ENCODE data around the gene USP49.
"Not testable (repeated sequence)": the region's sequence is repeated elsewhere in the genome, so short reads cannot be mapped to it uniquely, and the experiment has no call there.

Gene USP49

DNA sequence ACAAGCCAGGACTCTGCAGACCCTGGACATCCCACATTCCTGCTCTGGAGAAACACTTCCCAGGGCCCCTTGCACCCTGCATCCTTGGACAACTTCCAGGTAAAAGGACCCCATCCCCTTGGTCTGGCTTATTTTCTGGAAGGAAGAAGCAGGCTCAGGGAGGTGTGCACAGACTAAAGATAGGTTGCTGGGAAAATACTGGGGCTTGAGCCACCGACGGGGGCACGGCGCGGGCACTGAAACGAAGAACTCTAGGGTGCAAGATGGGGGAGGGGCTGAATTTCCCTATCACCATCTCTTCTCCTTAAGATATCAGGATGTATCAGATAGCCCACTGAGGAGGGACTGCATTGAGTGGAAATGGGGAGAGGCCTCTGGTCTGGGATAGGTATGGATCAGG is 116.3 kb downstream of the USP49 start:
- DNase-seq, result no peak

DNA sequence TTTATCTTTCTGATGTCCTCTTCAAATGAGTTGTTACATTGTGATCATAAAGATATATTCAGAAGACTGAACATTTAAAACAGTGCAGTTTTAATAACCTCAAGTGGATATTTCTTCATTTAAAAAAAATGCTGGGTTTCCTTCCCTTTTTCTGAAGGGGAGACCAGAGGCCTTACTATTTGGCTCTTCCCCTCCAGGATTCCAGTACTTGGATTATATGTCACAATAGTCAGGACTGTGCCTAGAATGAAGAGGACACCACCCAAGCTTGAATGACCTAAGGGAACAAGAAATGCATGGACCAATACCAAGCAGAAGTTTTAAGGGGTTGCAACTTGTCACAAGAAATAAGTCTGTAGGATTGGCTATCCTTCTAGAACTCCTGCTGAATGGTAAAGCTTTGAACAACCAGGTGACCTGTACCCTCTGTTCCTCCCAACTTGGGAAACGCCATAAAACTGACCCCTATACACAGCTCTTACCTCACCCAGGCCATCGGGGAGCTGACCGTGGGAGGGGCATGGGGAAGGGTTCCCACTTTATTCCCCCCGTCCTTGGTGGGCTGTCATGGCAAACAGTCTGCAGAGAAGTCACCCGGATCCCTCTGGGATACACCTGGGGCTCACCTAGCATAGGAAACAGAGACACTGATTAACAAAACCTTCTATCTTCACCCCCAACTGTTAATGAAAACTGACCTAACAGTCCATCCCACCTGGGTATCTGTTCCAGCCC is 117.5 kb downstream of the USP49 start:
- no peak for DNase-seq

GRCh38 chr6:41775293-41775882 is 119.8 kb downstream of the USP49 start:
- DNase-seq, result no peak

- DNase-seq, result no peak
Observed at GRCh38 chr6:41774841-41775240, 120.3 kb downstream of the USP49 start.

DNA sequence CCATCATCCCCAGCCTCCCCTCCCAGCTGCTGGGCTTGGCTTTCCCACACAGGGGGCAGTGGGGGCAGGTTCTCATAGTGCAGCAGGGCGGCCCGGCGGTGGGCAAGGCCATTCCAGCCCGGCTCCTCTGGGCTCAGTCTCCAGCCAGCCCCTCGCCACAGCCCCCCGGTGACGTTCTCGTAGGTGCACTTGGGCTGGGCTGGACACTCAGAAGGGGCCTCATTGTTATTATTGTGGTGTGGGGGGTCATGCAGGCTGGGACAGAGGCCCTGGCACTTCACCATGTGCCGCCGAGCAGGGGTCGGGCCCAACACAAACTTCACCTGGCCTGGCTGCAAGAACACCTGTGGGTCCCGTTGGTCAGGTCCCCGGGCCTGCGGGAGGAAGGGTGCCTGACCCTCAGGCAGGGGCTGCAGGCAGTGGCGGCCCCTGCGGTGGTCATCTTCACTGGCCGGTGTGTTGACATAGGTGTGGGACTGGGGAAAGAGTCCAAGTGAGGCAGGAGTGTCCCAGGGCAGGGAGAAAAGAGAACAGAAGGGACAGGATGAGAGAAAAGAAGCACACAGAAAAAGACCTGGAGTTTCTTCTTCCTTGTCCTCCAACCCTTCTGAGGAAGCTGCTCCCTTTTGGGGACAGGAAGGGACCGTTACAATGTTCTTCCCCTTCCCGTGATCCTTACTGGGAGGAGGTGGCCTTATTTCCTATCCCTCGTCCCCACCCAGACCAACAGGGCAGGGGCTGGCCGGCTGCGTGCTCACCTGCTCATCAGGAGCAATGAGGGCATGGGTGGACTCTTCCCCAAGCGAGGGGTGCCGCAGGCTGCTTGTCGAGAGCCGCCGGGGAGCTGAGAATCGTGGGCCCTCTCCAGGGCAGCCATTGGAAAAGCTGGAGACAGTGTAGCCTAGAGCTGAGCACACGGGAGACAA is 123.9 kb downstream of the USP49 start:
- DNase-seq, result no peak

GRCh38 chr6:41770381-41771057 is 124.7 kb downstream of the USP49 start:
- no peak for DNase-seq

DNA sequence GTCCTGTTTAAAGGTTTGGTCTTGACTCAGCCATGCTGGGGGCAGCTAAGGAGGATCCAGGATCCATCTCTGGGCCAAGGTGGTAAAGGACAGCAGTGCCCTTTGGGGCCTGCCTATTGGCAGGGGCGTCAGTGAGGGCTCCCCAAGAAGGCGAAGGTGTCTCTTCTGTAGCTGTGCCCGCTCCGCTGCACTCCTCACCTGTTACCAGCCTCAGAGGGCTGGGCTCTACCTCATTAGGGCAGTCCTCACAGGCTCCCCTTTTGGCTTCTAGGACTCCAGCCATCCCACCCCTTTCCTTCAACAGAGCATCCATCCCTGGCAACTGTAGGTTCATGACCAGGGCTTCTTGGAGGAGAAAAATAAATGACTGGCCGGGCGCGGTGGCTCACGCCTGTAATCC is 125.8 kb downstream of the USP49 start:
- DNase-seq, result no peak

- DNase-seq, result no peak
Observed at GRCh38 chr6:41768545-41769308, 126.4 kb downstream of the USP49 start.

- no peak for DNase-seq
Observed at GRCh38 chr6:41767112-41767833, 127.9 kb downstream of the USP49 start.

DNA sequence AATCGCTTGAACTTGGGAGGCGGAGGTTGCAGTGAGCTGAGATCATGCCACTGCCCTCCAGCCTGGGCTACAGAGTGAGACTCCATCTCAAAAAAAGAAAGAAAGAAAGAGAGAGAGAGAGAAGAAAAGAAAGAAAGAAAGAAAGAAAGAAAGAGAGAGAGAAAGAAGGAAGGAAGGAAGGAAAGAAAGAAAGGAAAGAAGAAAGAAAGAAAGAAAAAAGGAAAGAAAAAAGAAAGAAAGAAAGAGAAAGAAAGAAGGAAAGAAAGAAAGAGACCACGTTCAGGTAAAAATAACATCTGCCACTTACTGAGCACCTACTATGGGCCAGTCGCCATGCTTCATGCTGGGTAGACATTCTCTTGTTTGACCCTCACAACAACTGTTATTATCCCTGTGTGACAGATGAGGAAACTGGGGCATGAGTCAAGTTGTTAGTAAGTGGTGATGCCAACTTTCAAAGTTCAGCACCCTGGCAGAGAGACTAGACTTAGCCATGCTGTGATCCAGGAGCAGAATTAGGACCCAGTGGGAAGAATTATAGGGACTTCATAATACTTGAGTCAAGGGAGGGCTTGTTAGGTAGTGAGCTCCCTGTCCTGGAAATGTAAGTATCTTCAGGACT is 129.0 kb downstream of the USP49 start:
- DNase-seq, result not testable (repeated sequence)

- no peak for DNase-seq
Observed at GRCh38 chr6:41763470-41763869, 131.7 kb downstream of the USP49 start.

GRCh38 chr6:41759905-41760579 is 135.1 kb downstream of the USP49 start:
- DNase-seq, result no peak

- no peak for DNase-seq
Observed at GRCh38 chr6:41759106-41759904, 135.9 kb downstream of the USP49 start.

- DNase-seq, result no peak
Observed at GRCh38 chr6:41758641-41759035, 136.5 kb downstream of the USP49 start.

GRCh38 chr6:41757931-41758640 is 137.1 kb downstream of the USP49 start:
- DNase-seq, result no peak

GRCh38 chr6:41757271-41757670 is 137.9 kb downstream of the USP49 start:
- no peak for DNase-seq

DNA sequence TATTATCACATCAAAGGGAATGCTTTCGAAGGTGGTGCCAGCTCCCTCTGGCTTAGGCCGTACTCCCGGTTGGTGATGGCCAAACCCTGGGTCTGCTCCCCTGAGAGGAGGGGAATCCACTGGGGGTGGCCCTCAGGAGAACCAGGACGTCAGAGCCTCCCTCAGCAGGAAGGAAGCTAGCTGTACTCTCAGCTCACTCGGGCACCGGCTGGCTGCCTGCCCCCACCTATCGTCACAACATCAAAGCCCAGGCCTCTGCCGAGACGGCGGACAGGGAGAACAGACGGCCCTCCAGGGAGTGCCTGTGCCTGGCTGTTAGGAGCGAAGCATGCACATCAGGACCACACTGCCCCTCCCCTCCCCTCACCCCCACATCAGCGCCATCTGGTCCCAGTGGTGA is 138.8 kb downstream of the USP49 start:
- DNase-seq, result no peak

- DNase-seq, result no peak
Observed at GRCh38 chr6:41755895-41756294, 139.3 kb downstream of the USP49 start.

- DNase-seq, result no peak
Observed at GRCh38 chr6:41750374-41750773, 144.8 kb downstream of the USP49 start.

Measured in NCI-H1436 (cell line).